IMR-90 (cell line): ENCODE results near the gene MDH1. TPM values are rescaled to one million over a fixed set of nuclear protein-coding genes. Genes with fewer than 3 reads are reported as not detected.

Source experiments
- ATAC-seq: fragments of 200-7000 bp; cut with Tn5 transposase; 2 replicates; pipeline ENCODE4 v1.9.1; 2020; ENCODE audit warnings: low read depth, mild to moderate bottlenecking, moderate library complexity
- BruUV-seq: library from RNA; stranded (reverse); fragments of 400-500 nt; replicated peaks from 2 replicates; lab custom pipeline; 2021; lab: Mats Ljungman, UMichigan
- CTCF ChIA-PET: fragments of 300-600 bp; formaldehyde crosslinking; extraction: SDS; loops from one replicate; lab custom pipeline; 2021; ENCODE audit warnings: antibody characterized with exemption; lab: Yijun Ruan, JAX
- POLR2A ChIA-PET: fragments of 300-600 bp; sonication (Branson Sonifier 250); formaldehyde crosslinking; loops from one replicate; lab custom pipeline; 2022; ENCODE audit warnings: antibody characterized with exemption; ENCODE audit not compliant: unreplicated experiment; lab: Charles Lee
- DNase-seq: peaks from one replicate; pipeline ENCODE4 v3.0.0; 2013
- H2AFZ ChIP-seq: replicated peaks from 2 replicates; pipeline ENCODE3; 2013; ENCODE audit warnings: low read length, mild to moderate bottlenecking; ENCODE audit not compliant: poor library complexity
- H2AK5ac ChIP-seq: 2 replicates; pipeline ENCODE4 v1.6.1; 2013; ENCODE audit warnings: low read depth, low read length, inconsistent platforms
- H2AK9ac ChIP-seq: replicated peaks from 2 replicates; pipeline ENCODE3; 2013; ENCODE audit warnings: mild to moderate bottlenecking, low read depth, low read length, moderate library complexity; ENCODE audit not compliant: poor library complexity
- H2BK120ac ChIP-seq: 2 replicates; pipeline ENCODE4 v1.6.1; 2013; ENCODE audit warnings: low read depth, low read length, inconsistent platforms
- H2BK15ac ChIP-seq: 3 replicates; pipeline ENCODE4 v1.6.1; 2013; ENCODE audit warnings: low read depth, low read length, inconsistent platforms
- H2BK20ac ChIP-seq: 2 replicates; pipeline ENCODE4 v1.6.1; 2013; ENCODE audit warnings: low read depth, mild to moderate bottlenecking, inconsistent platforms, low read length, moderate library complexity
- H2BK5ac ChIP-seq: 2 replicates; pipeline ENCODE4 v1.6.1; 2013; ENCODE audit warnings: mild to moderate bottlenecking, low read depth, low read length, inconsistent platforms; ENCODE audit not compliant: poor library complexity, severe bottlenecking
- H3K14ac ChIP-seq: replicated peaks from 2 replicates; pipeline ENCODE4 v1.6.1; 2013; ENCODE audit warnings: low read depth, low read length, inconsistent platforms
- H3K18ac ChIP-seq: 2 replicates; pipeline ENCODE4 v1.6.1; 2013; ENCODE audit warnings: low read depth, low read length, control low read depth
- H3K23ac ChIP-seq: 2 replicates; pipeline ENCODE4 v1.6.1; 2013; ENCODE audit warnings: low read depth, low read length, inconsistent platforms
- H3K27ac ChIP-seq: 2 replicates; pipeline ENCODE4 v1.5.1; 2013; ENCODE audit warnings: mild to moderate bottlenecking, control low read depth, low read length; ENCODE audit not compliant: insufficient read depth
- H3K27me3 ChIP-seq: 2 replicates; pipeline ENCODE4 v1.6.1; 2013; ENCODE audit warnings: low read length; ENCODE audit not compliant: control insufficient read depth, insufficient read depth
- H3K36me3 ChIP-seq: 2 replicates; pipeline ENCODE4 v1.6.1; 2013; ENCODE audit warnings: low read length, mixed read lengths; ENCODE audit not compliant: control insufficient read depth, insufficient read depth
- H3K4ac ChIP-seq: 2 replicates; pipeline ENCODE4 v1.6.1; 2013; ENCODE audit warnings: low read depth, low read length, inconsistent platforms
- H3K4me1 ChIP-seq: 2 replicates; pipeline ENCODE4 v1.6.1; 2013; ENCODE audit warnings: low read length, mixed read lengths; ENCODE audit not compliant: control insufficient read depth, insufficient read depth
- H3K4me2 ChIP-seq: 2 replicates; pipeline ENCODE4 v1.6.1; 2013; ENCODE audit warnings: low read depth, mild to moderate bottlenecking, control low read depth, low read length, moderate library complexity
- H3K4me3 ChIP-seq: 2 replicates; pipeline ENCODE4 v1.5.1; 2013; ENCODE audit warnings: low read depth, mild to moderate bottlenecking, control low read depth, low read length, moderate library complexity; ENCODE audit not compliant: insufficient read depth
- H3K56ac ChIP-seq: 2 replicates; pipeline ENCODE4 v1.6.1; 2013; ENCODE audit warnings: low read length, inconsistent platforms; ENCODE audit not compliant: insufficient read depth; ENCODE audit errors: extremely low read depth
- H3K79me1 ChIP-seq, 2 experiments: 2 replicates each; pipeline ENCODE4 v1.6.1; 2013; ENCODE audit warnings: low read length in 2 of 2, inconsistent platforms in 1 of 2, low read depth in 1 of 2
- H3K9ac ChIP-seq: 2 replicates; pipeline ENCODE4 v1.6.1; 2013; ENCODE audit warnings: low read depth, low read length, control low read depth
- H3K9me1 ChIP-seq: 2 replicates; pipeline ENCODE4 v1.6.1; 2013; ENCODE audit warnings: low read length, inconsistent platforms; ENCODE audit not compliant: insufficient read depth
- H3K9me3 ChIP-seq: 2 replicates; pipeline ENCODE4 v1.6.1; 2013; ENCODE audit warnings: low read length; ENCODE audit not compliant: control insufficient read depth, insufficient read depth
- H4K20me1 ChIP-seq: 2 replicates; pipeline ENCODE4 v1.6.1; 2013; ENCODE audit warnings: low read length, inconsistent platforms; ENCODE audit not compliant: insufficient read depth
- H4K5ac ChIP-seq: 2 replicates; pipeline ENCODE4 v1.6.1; 2013; ENCODE audit warnings: mild to moderate bottlenecking, low read depth, low read length, control low read depth
- H4K8ac ChIP-seq, 2 experiments: 2 replicates each; pipeline ENCODE4 v1.6.1; 2013; ENCODE audit warnings: low read depth in 2 of 2, low read length in 2 of 2, control low read depth in 1 of 2, inconsistent platforms in 1 of 2
- H4K91ac ChIP-seq: 2 replicates; pipeline ENCODE4 v1.6.1; 2013; ENCODE audit warnings: low read depth, low read length, inconsistent platforms; ENCODE audit not compliant: insufficient read depth
- BHLHE40 ChIP-seq: fragments of 150-350 bp; IDR thresholded peaks from 2 replicates; pipeline ENCODE4 v1.6.1; 2016; ENCODE audit warnings: mild to moderate bottlenecking, low read depth, low read length
- CEBPB ChIP-seq: IDR thresholded peaks from 2 replicates; pipeline ENCODE4 v1.6.1; 2012; ENCODE audit warnings: low read depth, low read length, improper control_type of control experiment
- CHD1 ChIP-seq: IDR thresholded peaks from 2 replicates; pipeline ENCODE4 v1.6.1; 2012; ENCODE audit warnings: low read depth, low read length, improper control_type of control experiment
- FOS ChIP-seq: fragments of 150-350 bp; IDR thresholded peaks from 2 replicates; pipeline ENCODE4 v1.6.1; 2016; ENCODE audit warnings: low read depth, low read length
- MAFK ChIP-seq: IDR thresholded peaks from 2 replicates; pipeline ENCODE4 v1.6.1; 2012; ENCODE audit warnings: low read depth, low read length, improper control_type of control experiment
- MAZ ChIP-seq: IDR thresholded peaks from 2 replicates; pipeline ENCODE4 v1.6.1; 2012; ENCODE audit warnings: low read depth, mild to moderate bottlenecking, low read length, improper control_type of control experiment, moderate library complexity, borderline replicate concordance
- NFE2L2 ChIP-seq: fragments of 150-350 bp; IDR thresholded peaks from 2 replicates; pipeline ENCODE4 v1.6.1; 2016; ENCODE audit warnings: low read depth, mild to moderate bottlenecking, low read length
- POLR2A ChIP-seq: IDR thresholded peaks from 2 replicates; pipeline ENCODE4 v1.6.1; 2012; ENCODE audit warnings: mild to moderate bottlenecking, low read depth, low read length
- RAD21 ChIP-seq: IDR thresholded peaks from 2 replicates; pipeline ENCODE4 v1.6.1; 2012; ENCODE audit warnings: low read length, improper control_type of control experiment
- RCOR1 ChIP-seq: IDR thresholded peaks from 2 replicates; pipeline ENCODE4 v1.6.1; 2012; ENCODE audit warnings: mild to moderate bottlenecking, low read length, improper control_type of control experiment; ENCODE audit not compliant: insufficient replicate concordance
- RFX5 ChIP-seq: IDR thresholded peaks from 2 replicates; pipeline ENCODE4 v1.8.0; 2012; ENCODE audit warnings: low read depth, mild to moderate bottlenecking, low read length, moderate library complexity
- SMC3 ChIP-seq: fragments of 150-350 bp; IDR thresholded peaks from 2 replicates; pipeline ENCODE4 v1.6.1; 2016; ENCODE audit warnings: low read depth, mild to moderate bottlenecking, antibody characterized with exemption, low read length, moderate library complexity
- WGBS, 2 experiments: methylation state at CpG; one replicate each; pipeline versions ENCODE4 v1.1.5 to v1.1.7; 2013; ENCODE audit warnings: missing lambda C conversion rate in 2 of 2; ENCODE audit not compliant: insufficient read length in 1 of 2; ENCODE audit errors: extremely low coverage in 2 of 2; 5-methylcytosine and 5-hydroxymethylcytosine counted together
- dilution Hi-C: fragments of 300-500 bp; cut with HindIII; formaldehyde crosslinking; loops from one replicate; pipeline ENCODE4 v1.14.3; 2018; ENCODE audit warnings: low sequenced_read_pairs; ENCODE audit not compliant: unreplicated experiment
- in situ Hi-C: fragments of 300-500 bp; cut with MboI; formaldehyde crosslinking; loops from 3 replicates; pipeline ENCODE4 v1.14.3; 2019; ENCODE audit warnings: low sequenced_read_pairs, inconsistent platforms, mixed read lengths
- intact Hi-C: fragments of 100-400 bp; cut with micrococcal nuclease; formaldehyde crosslinking; loops from 2 replicates; pipeline ENCODE4 v1.10.0; 2022
- polyA plus RNA-seq, 3 experiments: library from polyadenylated mRNA; depleted of rRNA; stranded (reverse); fragments of >200 nt; gene quantifications; 2 replicates each; pipeline ENCODE4 v1.2.3, GENCODE V29; 2012; ENCODE audit warnings: low replicate concordance in 1 of 3
- total RNA-seq: library from RNA; depleted of rRNA; stranded (reverse); fragments of >200 nt; gene quantifications from 2 replicates; pipeline ENCODE4 v1.2.3, GENCODE V29; 2012
- TF ChIP-seq, protein P1 (sequence below): fragments of 150-350 bp; IDR thresholded peaks from 2 replicates; pipeline ENCODE4 v1.6.1; 2016; ENCODE audit warnings: low read depth, mild to moderate bottlenecking, low read length, moderate library complexity, borderline replicate concordance
- TF ChIP-seq, protein P2 (sequence below): fragments of 150-350 bp; IDR thresholded peaks from 2 replicates; pipeline ENCODE4 v1.6.1; 2017; ENCODE audit warnings: mild to moderate bottlenecking, antibody characterized with exemption, low read length, low read depth
- TF ChIP-seq, protein P3 (sequence below): conservative IDR thresholded peaks from 2 replicates; pipeline ENCODE4 v1.5.1; 2012; ENCODE audit warnings: mild to moderate bottlenecking, low read depth, low read length, improper control_type of control experiment

MDH1 gene
- total and polyA plus RNA-seq, 2 of the 4 experiments (the other 2 are of a cell fraction), result 195 to 248 TPM

DNA sequence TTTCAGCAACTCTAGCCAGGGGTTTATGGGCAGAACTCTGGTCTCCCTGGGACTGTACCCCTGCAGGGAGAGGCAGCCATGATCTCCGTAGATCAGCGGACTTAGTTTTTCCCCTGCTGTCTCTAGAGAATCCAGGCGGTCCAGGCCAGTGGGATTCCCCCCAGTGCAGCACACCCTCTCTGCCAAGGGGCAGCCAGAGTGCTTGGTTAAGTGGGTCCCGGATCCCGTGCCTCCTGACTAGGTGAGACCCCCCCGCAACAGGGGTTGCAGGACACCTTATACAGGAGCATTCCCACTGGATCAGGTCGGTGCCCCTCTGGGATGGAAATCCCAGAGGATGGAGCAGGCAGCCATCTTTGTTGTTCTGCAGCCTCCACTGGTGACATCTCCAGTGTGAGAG, 33.5 kb upstream of the MDH1 start:
- no peak overlapping the region for H3K14ac ChIP-seq
- H2AK9ac ChIP-seq, result no peak overlapping the region
- H2BK5ac ChIP-seq, result no peak overlapping the region
- no peak overlapping the region for H2AK5ac ChIP-seq
- no TSS peak for BruUV-seq
- H4K8ac ChIP-seq, result no peak overlapping the region
- no peak for TF ChIP-seq SMC3
- no peak for TF ChIP-seq NFE2L2
- TF ChIP-seq CHD1, result no peak
- TF ChIP-seq, protein P1, sequence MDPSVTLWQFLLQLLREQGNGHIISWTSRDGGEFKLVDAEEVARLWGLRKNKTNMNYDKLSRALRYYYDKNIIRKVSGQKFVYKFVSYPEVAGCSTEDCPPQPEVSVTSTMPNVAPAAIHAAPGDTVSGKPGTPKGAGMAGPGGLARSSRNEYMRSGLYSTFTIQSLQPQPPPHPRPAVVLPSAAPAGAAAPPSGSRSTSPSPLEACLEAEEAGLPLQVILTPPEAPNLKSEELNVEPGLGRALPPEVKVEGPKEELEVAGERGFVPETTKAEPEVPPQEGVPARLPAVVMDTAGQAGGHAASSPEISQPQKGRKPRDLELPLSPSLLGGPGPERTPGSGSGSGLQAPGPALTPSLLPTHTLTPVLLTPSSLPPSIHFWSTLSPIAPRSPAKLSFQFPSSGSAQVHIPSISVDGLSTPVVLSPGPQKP, result no peak
- no peak for TF ChIP-seq POLR2A
- no peak for TF ChIP-seq MAFK
- no peak for TF ChIP-seq RCOR1
- TF ChIP-seq RAD21, result no peak
- TF ChIP-seq FOS, result no peak
- TF ChIP-seq MAZ, result no peak
- TF ChIP-seq CEBPB, result no peak
- TF ChIP-seq BHLHE40, result no peak
- TF ChIP-seq, protein P2, sequence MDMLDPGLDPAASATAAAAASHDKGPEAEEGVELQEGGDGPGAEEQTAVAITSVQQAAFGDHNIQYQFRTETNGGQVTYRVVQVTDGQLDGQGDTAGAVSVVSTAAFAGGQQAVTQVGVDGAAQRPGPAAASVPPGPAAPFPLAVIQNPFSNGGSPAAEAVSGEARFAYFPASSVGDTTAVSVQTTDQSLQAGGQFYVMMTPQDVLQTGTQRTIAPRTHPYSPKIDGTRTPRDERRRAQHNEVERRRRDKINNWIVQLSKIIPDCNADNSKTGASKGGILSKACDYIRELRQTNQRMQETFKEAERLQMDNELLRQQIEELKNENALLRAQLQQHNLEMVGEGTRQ, result no peak
- TF ChIP-seq RFX5, result no peak
- TF ChIP-seq, protein P3, sequence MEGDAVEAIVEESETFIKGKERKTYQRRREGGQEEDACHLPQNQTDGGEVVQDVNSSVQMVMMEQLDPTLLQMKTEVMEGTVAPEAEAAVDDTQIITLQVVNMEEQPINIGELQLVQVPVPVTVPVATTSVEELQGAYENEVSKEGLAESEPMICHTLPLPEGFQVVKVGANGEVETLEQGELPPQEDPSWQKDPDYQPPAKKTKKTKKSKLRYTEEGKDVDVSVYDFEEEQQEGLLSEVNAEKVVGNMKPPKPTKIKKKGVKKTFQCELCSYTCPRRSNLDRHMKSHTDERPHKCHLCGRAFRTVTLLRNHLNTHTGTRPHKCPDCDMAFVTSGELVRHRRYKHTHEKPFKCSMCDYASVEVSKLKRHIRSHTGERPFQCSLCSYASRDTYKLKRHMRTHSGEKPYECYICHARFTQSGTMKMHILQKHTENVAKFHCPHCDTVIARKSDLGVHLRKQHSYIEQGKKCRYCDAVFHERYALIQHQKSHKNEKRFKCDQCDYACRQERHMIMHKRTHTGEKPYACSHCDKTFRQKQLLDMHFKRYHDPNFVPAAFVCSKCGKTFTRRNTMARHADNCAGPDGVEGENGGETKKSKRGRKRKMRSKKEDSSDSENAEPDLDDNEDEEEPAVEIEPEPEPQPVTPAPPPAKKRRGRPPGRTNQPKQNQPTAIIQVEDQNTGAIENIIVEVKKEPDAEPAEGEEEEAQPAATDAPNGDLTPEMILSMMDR, result no peak
- DNase-seq (no peak), ATAC-seq (no peak)
- intact Hi-C loops, result no loop called here
- H4K91ac ChIP-seq, result no peak overlapping the region
- no peak overlapping the region for H3K56ac ChIP-seq
- in situ Hi-C loops, result no loop called here
- no peak overlapping the region for H3K23ac ChIP-seq
- ChIA-PET POLR2A (no interaction called here), CTCF (no interaction called here)
- no peak overlapping the region for H2BK20ac ChIP-seq
- H3K27ac ChIP-seq, result no peak overlapping the region
- no peak overlapping the region for H3K4ac ChIP-seq
- H3K4me1 ChIP-seq, result no peaks in the 10 kb centered on the region
- H3K9me1 ChIP-seq, result no peaks in the 10 kb centered on the region
- no peak overlapping the region for H3K9ac ChIP-seq
- WGBS, 2 experiments, result 95% methylated on average over 4 of the region's 7 CpGs; no CpG with 5 or more reads in 1 of the 2 experiments
- no peaks in the 10 kb centered on the region for H3K27me3 ChIP-seq
- H2AFZ ChIP-seq, result no peak overlapping the region
- H3K4me3 ChIP-seq, result no peak overlapping the region
- H3K18ac ChIP-seq, result no peak overlapping the region
- no peak overlapping the region for H2BK120ac ChIP-seq
- H3K36me3 ChIP-seq, result no peaks in the 10 kb centered on the region
- no peak overlapping the region for H4K5ac ChIP-seq
- H3K4me2 ChIP-seq, result no peak overlapping the region
- H3K79me1 ChIP-seq, result no peaks in the 10 kb centered on the region
- no peaks in the 10 kb centered on the region for H3K9me3 ChIP-seq
- dilution Hi-C loops, result no loop called here
- H4K20me1 ChIP-seq, result no peaks in the 10 kb centered on the region
- no peak overlapping the region for H2BK15ac ChIP-seq
